ENCODE data around the gene HAPSTR1.
"Not testable (repeated sequence)": the region's sequence is repeated elsewhere in the genome, so short reads cannot be mapped to it uniquely, and the experiment has no call there.

- not testable (repeated sequence) for TF ChIP-seq CTCF, POLR2A (IDR thresholded peaks at IDR 0.05)
These were observed 45.9 kb upstream of the HAPSTR1 start for GRCh38 chr16:9045562-9045961.

Data from heart left ventricle (tissue), 13 donors.